ENCODE measurements around the gene DRAM1. TPM values are rescaled to one million over a fixed set of nuclear protein-coding genes. Genes with fewer than 3 reads are reported as not detected.
A peak's percentile ranks its signal among the peaks of the same experiment; 100 is the strongest.

The DRAM1 gene
- total RNA-seq, 1 experiment from 2014 or later = 6.9 TPM

DNA sequence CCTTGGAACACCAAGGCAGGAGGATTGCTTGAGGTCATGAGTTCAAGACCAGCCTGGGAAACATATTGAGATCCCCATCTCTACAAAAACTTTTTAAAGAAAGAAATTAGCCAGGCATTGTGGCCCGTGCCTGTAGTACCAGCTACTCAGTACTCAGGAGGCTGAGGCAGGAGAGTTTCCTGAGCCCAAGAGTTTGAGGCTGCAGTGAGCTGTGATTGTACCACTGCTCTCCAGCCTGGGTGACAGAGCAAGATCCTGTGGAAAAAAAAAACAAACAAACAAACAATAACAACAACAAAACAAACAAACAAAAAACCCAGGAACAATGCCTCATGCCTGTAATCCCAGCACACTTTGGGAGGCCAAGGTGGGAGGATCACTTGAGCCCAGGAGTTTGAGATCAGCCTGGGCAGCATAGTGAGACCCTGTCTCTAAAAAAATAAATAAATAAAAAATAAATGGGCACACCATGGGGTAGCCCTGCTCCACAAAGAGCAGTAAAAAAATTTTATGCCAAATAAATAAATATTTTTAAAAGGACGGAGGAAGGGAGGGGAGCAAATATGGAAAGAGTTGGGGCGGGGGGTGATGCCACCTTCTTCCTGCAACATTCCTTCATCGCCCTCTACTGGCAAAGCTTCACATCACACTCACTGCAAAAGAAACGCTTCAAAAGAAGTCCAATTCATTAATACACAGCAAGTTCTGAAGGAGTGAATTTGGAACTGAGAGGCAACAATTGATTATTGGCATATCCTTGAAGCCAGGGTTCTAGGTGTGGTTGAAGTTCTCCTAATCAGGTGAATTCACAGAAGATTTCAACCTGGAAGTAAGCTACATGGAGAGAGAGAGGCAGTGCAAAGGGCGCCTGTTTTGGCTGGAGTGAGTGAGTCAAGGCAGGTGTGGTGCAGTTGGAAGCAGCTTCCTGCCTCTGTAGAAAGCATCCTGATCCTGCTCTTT, 37.8 kb upstream of the DRAM1 start (continued):
- TF ChIP-seq, protein P1, sequence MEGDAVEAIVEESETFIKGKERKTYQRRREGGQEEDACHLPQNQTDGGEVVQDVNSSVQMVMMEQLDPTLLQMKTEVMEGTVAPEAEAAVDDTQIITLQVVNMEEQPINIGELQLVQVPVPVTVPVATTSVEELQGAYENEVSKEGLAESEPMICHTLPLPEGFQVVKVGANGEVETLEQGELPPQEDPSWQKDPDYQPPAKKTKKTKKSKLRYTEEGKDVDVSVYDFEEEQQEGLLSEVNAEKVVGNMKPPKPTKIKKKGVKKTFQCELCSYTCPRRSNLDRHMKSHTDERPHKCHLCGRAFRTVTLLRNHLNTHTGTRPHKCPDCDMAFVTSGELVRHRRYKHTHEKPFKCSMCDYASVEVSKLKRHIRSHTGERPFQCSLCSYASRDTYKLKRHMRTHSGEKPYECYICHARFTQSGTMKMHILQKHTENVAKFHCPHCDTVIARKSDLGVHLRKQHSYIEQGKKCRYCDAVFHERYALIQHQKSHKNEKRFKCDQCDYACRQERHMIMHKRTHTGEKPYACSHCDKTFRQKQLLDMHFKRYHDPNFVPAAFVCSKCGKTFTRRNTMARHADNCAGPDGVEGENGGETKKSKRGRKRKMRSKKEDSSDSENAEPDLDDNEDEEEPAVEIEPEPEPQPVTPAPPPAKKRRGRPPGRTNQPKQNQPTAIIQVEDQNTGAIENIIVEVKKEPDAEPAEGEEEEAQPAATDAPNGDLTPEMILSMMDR (IDR thresholded peaks at IDR 0.05) = peak; percentile 67
- peak; percentile 55; the same call in 1 of the 2 replicates for TF ChIP-seq GTF2I (CRISPR knock-in tag; conservative IDR thresholded peaks at IDR 0.05)
- TF ChIP-seq, protein P2, sequence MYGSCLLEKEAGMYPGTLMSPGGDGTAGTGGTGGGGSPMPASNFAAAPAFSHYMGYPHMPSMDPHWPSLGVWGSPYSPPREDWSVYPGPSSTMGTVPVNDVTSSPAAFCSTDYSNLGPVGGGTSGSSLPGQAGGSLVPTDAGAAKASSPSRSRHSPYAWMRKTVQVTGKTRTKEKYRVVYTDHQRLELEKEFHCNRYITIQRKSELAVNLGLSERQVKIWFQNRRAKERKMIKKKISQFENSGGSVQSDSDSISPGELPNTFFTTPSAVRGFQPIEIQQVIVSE (CRISPR knock-in tag; IDR thresholded peaks at IDR 0.05; ENCODE audit: borderline replicate concordance) = no peak
- TF ChIP-seq ZNF121 (CRISPR knock-in tag; IDR thresholded peaks at IDR 0.05) = peak; percentile 75; the same call in 1 of the 2 replicates

DNA sequence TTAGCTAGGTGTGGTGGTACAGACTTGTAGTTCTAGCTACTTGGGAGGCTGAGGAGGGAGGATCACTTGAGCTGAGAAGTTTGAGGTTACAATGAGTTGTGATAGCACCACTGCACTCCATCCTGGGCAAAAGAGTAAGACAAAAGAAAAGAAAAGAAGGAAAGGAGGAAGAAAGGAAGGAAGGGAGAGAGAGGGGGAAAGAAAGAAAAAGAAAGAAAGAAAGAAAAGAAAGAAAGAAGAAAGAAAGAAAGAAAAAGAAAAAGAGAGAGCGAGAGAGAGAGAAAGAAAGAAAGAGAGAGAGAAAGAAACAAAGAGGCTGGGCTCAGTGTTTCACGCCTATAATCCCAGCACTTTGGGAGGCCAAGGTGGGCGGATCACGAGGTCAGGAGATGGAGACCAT, 36.3 kb upstream of the DRAM1 start:
- Mint-ChIP-seq H3K27ac (no peak overlapping the region), H3K9me3 (no peaks in the 10 kb centered on the region), H3K36me3 (no peaks in the 10 kb centered on the region), H3K4me1 (no peaks in the 10 kb centered on the region), H3K27me3 (ENCODE audit: low read depth) (no peaks in the 10 kb centered on the region), H3K4me3 (no peak overlapping the region)
- CTCF ChIA-PET = interaction anchor here (1.7 to 5.8 kb wide), 4 partner anchors 13 to 82 kb away, joined by 4 to 69 read pairs (median 33); partner anchors contain the start of gene GNPTAB
- DNase-seq (ENCODE audit: low spot score) = no peak
- TF ChIP-seq, protein P3, sequence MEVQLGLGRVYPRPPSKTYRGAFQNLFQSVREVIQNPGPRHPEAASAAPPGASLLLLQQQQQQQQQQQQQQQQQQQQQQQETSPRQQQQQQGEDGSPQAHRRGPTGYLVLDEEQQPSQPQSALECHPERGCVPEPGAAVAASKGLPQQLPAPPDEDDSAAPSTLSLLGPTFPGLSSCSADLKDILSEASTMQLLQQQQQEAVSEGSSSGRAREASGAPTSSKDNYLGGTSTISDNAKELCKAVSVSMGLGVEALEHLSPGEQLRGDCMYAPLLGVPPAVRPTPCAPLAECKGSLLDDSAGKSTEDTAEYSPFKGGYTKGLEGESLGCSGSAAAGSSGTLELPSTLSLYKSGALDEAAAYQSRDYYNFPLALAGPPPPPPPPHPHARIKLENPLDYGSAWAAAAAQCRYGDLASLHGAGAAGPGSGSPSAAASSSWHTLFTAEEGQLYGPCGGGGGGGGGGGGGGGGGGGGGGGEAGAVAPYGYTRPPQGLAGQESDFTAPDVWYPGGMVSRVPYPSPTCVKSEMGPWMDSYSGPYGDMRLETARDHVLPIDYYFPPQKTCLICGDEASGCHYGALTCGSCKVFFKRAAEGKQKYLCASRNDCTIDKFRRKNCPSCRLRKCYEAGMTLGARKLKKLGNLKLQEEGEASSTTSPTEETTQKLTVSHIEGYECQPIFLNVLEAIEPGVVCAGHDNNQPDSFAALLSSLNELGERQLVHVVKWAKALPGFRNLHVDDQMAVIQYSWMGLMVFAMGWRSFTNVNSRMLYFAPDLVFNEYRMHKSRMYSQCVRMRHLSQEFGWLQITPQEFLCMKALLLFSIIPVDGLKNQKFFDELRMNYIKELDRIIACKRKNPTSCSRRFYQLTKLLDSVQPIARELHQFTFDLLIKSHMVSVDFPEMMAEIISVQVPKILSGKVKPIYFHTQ (CRISPR knock-in tag; IDR thresholded peaks at IDR 0.05) = no peak
- TF ChIP-seq, protein P4, sequence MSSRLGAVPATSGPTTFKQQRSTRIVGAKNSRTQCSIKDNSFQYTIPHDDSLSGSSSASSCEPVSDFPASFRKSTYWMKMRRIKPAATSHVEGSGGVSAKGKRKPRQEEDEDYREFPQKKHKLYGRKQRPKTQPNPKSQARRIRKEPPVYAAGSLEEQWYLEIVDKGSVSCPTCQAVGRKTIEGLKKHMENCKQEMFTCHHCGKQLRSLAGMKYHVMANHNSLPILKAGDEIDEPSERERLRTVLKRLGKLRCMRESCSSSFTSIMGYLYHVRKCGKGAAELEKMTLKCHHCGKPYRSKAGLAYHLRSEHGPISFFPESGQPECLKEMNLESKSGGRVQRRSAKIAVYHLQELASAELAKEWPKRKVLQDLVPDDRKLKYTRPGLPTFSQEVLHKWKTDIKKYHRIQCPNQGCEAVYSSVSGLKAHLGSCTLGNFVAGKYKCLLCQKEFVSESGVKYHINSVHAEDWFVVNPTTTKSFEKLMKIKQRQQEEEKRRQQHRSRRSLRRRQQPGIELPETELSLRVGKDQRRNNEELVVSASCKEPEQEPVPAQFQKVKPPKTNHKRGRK (CRISPR knock-in tag; IDR thresholded peaks at IDR 0.05; ENCODE audit: borderline replicate concordance) = 0 out of 2 replicates have a peak, but pooled peaks have one; percentile 41
- POLR2A ChIA-PET = no interaction called here
- no peak for ATAC-seq

DNA sequence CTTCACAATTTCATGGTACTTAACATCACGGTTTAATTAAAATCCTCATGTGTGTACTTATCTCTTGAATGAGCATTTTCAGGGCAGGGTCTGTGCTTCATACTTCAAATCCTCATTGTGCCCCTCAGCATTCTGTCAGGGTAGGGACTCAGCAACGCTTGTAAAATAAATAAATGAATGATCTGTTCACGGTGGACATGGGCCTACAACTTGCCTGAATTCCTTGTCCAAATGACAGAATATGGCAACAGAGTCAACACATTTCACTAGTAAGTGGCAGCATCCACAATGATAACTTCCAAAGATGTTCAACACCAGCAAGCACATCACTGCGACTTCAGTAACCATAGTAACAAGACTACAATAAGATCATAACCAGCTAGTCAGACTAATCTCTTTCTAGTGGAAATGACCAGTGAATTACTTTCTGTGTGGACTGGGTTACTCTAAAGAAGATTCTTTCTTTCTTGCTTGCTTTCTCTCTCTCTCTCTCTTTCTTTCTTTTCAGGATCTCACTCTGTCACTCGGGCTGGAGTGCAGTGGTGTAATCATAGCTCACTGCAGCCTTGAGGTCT, 32.2 kb upstream of the DRAM1 start:
- Mint-ChIP-seq H3K4me1 (no peaks in the 10 kb centered on the region), H3K27me3 (ENCODE audit: low read depth) (no peaks in the 10 kb centered on the region), H3K36me3 (no peaks in the 10 kb centered on the region), H3K4me3 (no peak overlapping the region), H3K27ac (no peak overlapping the region), H3K9me3 (no peaks in the 10 kb centered on the region; the same call in 1 of the 2 replicates)
- TF ChIP-seq, protein P5, sequence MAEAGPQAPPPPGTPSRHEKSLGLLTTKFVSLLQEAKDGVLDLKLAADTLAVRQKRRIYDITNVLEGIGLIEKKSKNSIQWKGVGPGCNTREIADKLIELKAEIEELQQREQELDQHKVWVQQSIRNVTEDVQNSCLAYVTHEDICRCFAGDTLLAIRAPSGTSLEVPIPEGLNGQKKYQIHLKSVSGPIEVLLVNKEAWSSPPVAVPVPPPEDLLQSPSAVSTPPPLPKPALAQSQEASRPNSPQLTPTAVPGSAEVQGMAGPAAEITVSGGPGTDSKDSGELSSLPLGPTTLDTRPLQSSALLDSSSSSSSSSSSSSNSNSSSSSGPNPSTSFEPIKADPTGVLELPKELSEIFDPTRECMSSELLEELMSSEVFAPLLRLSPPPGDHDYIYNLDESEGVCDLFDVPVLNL (CRISPR knock-in tag; IDR thresholded peaks at IDR 0.05; ENCODE audit: borderline replicate concordance, low read depth) = no peak
- TF ChIP-seq SMAD3 (CRISPR knock-in tag; IDR thresholded peaks at IDR 0.05; ENCODE audit: borderline replicate concordance) = no peak
- TF ChIP-seq, protein P6, sequence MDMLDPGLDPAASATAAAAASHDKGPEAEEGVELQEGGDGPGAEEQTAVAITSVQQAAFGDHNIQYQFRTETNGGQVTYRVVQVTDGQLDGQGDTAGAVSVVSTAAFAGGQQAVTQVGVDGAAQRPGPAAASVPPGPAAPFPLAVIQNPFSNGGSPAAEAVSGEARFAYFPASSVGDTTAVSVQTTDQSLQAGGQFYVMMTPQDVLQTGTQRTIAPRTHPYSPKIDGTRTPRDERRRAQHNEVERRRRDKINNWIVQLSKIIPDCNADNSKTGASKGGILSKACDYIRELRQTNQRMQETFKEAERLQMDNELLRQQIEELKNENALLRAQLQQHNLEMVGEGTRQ (CRISPR knock-in tag; IDR thresholded peaks at IDR 0.05) = no peak
- TF ChIP-seq ZNF671 (CRISPR knock-in tag; IDR thresholded peaks at IDR 0.05) = no peak
- no peak for TF ChIP-seq GABPB1 (CRISPR knock-in tag; IDR thresholded peaks at IDR 0.05)
- no peak for DNase-seq (ENCODE audit: low spot score)
- POLR2A ChIA-PET = no interaction called here
- no peak for ATAC-seq
- CTCF ChIA-PET = no interaction called here

Data from WTC11 (cell line).